Stomach (tissue), 4 donors: ENCODE measurements around the gene HEATR3.

Experiments used
- CTCF ChIP-seq, 7 experiments: fragments of 450-650 bp in 4 of 7; fragments of 200-600 bp in 3 of 7; sonication (generic) in 3 of 7; IDR thresholded peaks; one replicate each; pipeline ENCODE4 v1.5.1; 2016 to 2019; ENCODE audit warnings: antibody characterized with exemption in 7 of 7, control low read depth in 2 of 7, mild to moderate bottlenecking in 1 of 7
- POLR2A ChIP-seq, 4 donors: fragments of 450-650 bp; IDR thresholded peaks; one replicate each; pipeline ENCODE4 v1.6.1; 2016; ENCODE audit warnings: antibody characterized with exemption in 4 of 4, control low read depth in 2 of 4, mild to moderate bottlenecking in 1 of 4, moderate library complexity in 1 of 4

DNA sequence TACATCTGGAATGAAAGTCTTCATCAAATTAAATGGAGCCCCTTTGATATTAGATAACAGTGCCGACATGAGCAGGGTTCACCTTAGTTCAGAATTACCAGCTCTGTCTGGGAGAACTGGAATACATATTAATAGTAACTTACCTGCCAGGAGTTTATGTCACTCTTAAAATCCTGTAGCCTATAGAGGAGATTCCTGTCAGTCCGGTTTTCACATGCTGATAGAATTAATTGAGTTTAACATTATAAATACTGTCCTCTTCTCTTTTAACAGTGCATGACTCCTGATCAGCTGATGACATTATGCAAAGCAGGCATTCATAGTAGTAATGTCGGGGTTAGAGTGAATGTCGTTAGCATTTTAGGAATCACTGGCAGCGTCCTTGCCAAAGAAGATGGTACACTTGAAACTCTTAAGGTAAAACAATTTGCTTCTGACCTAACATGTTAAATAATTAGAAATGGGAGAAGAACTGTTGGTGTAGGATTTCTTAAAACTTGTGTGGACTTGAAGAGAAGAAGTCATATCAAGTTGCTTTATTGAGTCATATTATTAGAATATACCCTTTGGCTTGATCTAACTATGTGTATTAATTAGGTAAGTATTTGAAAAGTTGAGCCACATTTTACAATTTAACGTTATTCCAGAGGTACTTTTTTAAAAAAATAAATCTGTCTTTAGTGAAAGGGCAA, 34.3 kb downstream of the HEATR3 start:
- TF ChIP-seq CTCF (IDR thresholded peaks at IDR 0.05) (no peak), POLR2A (IDR thresholded peaks at IDR 0.05) (no peak)
